ENCODE data around the gene HOXB7.

The HOXB7 gene

GRCh38 chr17:48565022-48565554, 45.7 kb downstream of the HOXB7 start:
- no peak for DNase-seq

- DNase-seq: no peak
Measured at GRCh38 chr17:48564188-48565021, 46.4 kb downstream of the HOXB7 start.

GRCh38 chr17:48563867-48564187, 47.0 kb downstream of the HOXB7 start:
- no peak for DNase-seq

GRCh38 chr17:48563385-48563838, 47.4 kb downstream of the HOXB7 start:
- DNase-seq: no peak

- no peak for DNase-seq
Measured at GRCh38 chr17:48562934-48563333, 47.9 kb downstream of the HOXB7 start.

GRCh38 chr17:48561884-48562810, 48.7 kb downstream of the HOXB7 start:
- DNase-seq: no peak

GRCh38 chr17:48559840-48560817, 50.7 kb downstream of the HOXB7 start:
- no peak for DNase-seq

- no peak for DNase-seq
Measured at GRCh38 chr17:48559122-48559839, 51.5 kb downstream of the HOXB7 start.

- DNase-seq: no peak
Measured at GRCh38 chr17:48558831-48559121, 52.0 kb downstream of the HOXB7 start.

GRCh38 chr17:48558057-48558830, 52.6 kb downstream of the HOXB7 start:
- DNase-seq: no peak

All from activated gamma-delta T cell (primary cell).